Testis (tissue), 2 donors: ENCODE results near the gene FBLN2.

ENCODE experiments used
- CTCF ChIP-seq, 3 experiments: fragments of 450-650 bp in 2 of 3; fragments of 200-600 bp in 1 of 3; sonication (generic) in 1 of 3; IDR thresholded peaks; one replicate each; pipeline ENCODE4 v1.5.1; 2016 to 2019; ENCODE audit warnings: antibody characterized with exemption in 3 of 3, mild to moderate bottlenecking in 2 of 3, moderate library complexity in 1 of 3
- POLR2A ChIP-seq: fragments of 450-650 bp; IDR thresholded peaks from one replicate; pipeline ENCODE4 v1.6.1; 2017; ENCODE audit warnings: antibody characterized with exemption, mild to moderate bottlenecking, moderate library complexity

GRCh38 chr3:13666781-13667709 lies 118.1 kb downstream of the FBLN2 start:
- no peak for TF ChIP-seq CTCF (IDR thresholded peaks at IDR 0.05)
- TF ChIP-seq POLR2A = no peak
